ENCODE data around the gene MAZ. TPM values are rescaled to one million over a fixed set of nuclear protein-coding genes. Genes with fewer than 3 reads are reported as not detected.

The MAZ gene
- total RNA-seq, 8 experiments from 2014 or later: 80.2 to 354 (median 177) TPM

DNA sequence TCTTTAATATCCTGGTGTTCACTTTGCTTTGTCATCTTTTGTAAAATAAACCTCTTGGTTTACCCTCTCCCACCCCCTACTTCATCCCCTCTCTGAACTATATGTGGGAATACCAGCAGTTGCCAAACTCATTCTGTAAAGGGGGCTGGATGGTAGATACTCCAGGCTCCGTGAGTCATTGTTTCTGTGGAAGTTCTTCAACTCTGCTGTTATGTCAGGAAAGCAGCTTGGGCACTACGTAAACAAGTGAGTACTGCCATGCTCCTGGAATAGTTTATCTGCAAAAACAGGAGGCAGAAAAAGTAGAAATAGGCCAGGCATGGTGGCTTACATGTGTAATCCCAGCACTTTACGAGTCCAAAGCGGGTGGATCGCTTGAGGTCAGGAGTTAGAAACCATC lies 31.5 kb downstream of the MAZ start:
- no peak overlapping the region for H3K4me3 ChIP-seq
- in situ Hi-C loops (cut with MboI; ENCODE audit: low pct_unique_long_range_greater_than_20kb in 2 of 9, low sequenced_read_pairs in 9 of 9, unreplicated experiment in 9 of 9): loop anchor here in 1 of 9 experiments (25.0 kb wide), 1 partner anchor 174 kb away; the partner anchor contains the start of genes C16orf92 and DOC2A
- H3K27ac ChIP-seq: no peak overlapping the region
- H3K4me1 ChIP-seq (replicated peaks in 1 of 2): no peaks in the 10 kb centered on the region
- no peak for ATAC-seq (replicated peaks in 6 of 8)
- 33 to 100% (median 83%) methylated on average over 1 to 5 of the region's 5 CpGs; no CpG with 5 or more reads in 3 of the 10 experiments for WGBS, 10 experiments

DNA sequence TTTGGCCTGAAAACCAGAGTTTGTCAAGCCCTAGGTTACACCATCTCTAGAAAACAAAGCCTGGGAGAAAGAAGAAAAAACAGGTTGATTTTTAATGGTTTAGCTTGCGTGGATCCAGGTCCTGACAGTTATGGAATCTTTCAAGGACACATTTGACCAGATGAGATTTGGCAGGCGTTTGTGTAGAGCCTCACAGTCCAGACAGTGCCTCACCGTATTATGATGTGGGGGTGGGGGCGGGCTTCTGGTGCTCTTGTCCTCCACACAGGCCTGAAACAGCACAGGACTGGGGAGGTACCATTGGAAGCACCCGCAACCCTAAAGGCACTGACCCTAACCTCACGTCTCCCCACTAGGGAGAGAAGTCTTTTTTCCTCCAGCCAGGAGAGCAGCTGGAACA lies 33.5 kb downstream of the MAZ start:
- H3K27ac ChIP-seq: no peak overlapping the region
- no peak for ATAC-seq (replicated peaks in 6 of 8)
- WGBS, 10 experiments: 40 to 100% (median 84%) methylated on average over 1 to 4 of the region's 6 CpGs; no CpG with 5 or more reads in 2 of the 10 experiments
- no peaks in the 10 kb centered on the region for H3K4me1 ChIP-seq (replicated peaks in 1 of 2)
- no peak overlapping the region for H3K4me3 ChIP-seq
- in situ Hi-C loops (cut with MboI; ENCODE audit: low pct_unique_long_range_greater_than_20kb in 2 of 9, low sequenced_read_pairs in 9 of 9, unreplicated experiment in 9 of 9): loop anchor here in 1 of 9 experiments (25.0 kb wide), 1 partner anchor 172 kb away; the partner anchor contains the start of genes C16orf92 and DOC2A

DNA sequence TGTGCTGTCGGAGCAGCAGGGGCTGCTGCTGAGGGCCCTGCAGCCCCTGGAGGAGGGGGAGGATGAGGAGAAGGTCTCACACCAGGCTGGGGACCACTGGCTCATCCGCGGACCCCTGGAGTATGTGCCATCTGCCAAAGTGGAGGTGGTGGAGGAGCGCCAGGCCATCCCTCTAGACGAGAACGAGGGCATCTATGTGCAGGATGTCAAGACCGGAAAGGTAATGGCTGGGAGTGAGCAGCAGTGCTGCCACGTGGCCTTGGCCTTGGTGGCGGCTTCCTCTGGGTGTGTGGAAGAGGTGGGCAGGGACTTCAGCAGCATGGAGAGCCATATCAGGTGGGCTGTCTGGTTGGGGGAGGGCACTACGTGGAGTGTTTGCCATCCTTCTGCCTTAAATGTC lies 33.9 kb downstream of the MAZ start:
- Histone ChIP-seq H3K27ac (no peak overlapping the region), H3K4me1 (replicated peaks in 1 of 2) (no peaks in the 10 kb centered on the region), H3K4me3 (no peak overlapping the region)
- no peak for ATAC-seq (replicated peaks in 6 of 8)
- in situ Hi-C loops (cut with MboI; ENCODE audit: low pct_unique_long_range_greater_than_20kb in 2 of 9, low sequenced_read_pairs in 9 of 9, unreplicated experiment in 9 of 9): loop anchor here in 1 of 9 experiments (25.0 kb wide), 1 partner anchor 172 kb away; the partner anchor contains the start of genes C16orf92 and DOC2A
- 77 to 100% (median 80%) methylated on average over 1 to 4 of the region's 10 CpGs; no CpG with 5 or more reads in 7 of the 10 experiments for WGBS, 10 experiments

DNA sequence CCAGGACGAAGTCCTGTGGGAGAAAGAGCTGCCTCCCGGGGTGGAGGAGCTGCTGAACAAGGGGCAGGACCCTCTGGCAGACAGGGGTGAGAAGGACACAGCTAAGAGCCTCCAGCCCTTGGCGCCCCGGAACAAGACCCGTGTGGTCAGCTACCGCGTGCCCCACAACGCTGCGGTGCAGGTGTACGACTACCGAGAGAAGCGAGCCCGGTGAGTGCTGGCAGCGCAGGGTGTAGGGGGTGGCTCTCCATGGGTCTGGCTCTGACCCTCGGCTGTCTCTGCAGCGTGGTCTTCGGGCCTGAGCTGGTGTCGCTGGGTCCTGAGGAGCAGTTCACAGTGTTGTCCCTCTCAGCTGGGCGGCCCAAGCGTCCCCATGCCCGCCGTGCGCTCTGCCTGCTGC lies 35.3 kb downstream of the MAZ start:
- in situ Hi-C loops (cut with MboI; ENCODE audit: low pct_unique_long_range_greater_than_20kb in 2 of 9, low sequenced_read_pairs in 9 of 9, unreplicated experiment in 9 of 9): loop anchor here in 1 of 9 experiments (25.0 kb wide), 1 partner anchor 171 kb away; the partner anchor contains the start of genes C16orf92 and DOC2A
- WGBS, 10 experiments: 75% methylated on average over 2 of the region's 23 CpGs; no CpG with 5 or more reads in 9 of the 10 experiments
- no peak overlapping the region for H3K4me3 ChIP-seq
- ATAC-seq (replicated peaks in 6 of 8): no peak
- no peaks in the 10 kb centered on the region for H3K4me1 ChIP-seq (replicated peaks in 1 of 2)
- H3K27ac ChIP-seq: no peak overlapping the region

DNA sequence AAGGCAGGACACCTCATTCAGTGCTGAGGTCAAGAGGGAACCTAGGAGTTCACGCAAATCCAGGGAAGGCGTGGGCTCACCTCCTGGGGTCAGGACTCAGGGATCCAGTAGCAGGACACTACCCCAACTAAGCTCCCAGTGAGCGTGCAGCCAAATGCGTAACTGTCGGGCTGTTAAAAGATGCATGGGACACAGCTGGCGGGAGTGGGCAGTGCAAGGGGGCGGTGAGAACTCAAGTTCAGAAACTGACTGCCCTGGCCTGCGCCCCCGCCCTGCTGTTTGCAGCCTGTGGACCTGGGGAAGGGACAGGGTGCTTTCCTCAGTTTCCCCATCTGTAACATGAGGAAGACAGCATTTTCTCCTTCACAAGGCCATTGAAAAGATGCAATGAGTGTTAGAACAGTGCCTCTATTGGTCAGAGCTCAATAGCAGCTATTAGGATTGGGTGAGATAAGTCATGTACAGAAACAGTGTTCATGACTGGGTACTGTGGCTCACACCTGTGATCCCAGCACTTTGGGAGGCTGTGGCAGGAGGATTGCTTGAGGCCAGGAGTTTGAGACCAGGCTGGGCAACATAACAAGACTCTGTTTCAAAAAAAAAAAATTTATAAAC lies 36.5 kb downstream of the MAZ start:
- peak in 1 of 8 experiments; percentile 52 for ATAC-seq (replicated peaks in 6 of 8)
- H3K27ac ChIP-seq: no peak overlapping the region
- WGBS, 10 experiments: 77 to 100% (median 90%) methylated on average over 1 to 8 of the region's 9 CpGs; no CpG with 5 or more reads in 5 of the 10 experiments
- H3K4me1 ChIP-seq (replicated peaks in 1 of 2): no peaks in the 10 kb centered on the region
- H3K4me3 ChIP-seq: no peak overlapping the region
- in situ Hi-C loops (cut with MboI; ENCODE audit: low pct_unique_long_range_greater_than_20kb in 2 of 9, low sequenced_read_pairs in 9 of 9, unreplicated experiment in 9 of 9): loop anchor here in 1 of 9 experiments (25.0 kb wide), 1 partner anchor 169 kb away; the partner anchor contains the start of genes C16orf92 and DOC2A

DNA sequence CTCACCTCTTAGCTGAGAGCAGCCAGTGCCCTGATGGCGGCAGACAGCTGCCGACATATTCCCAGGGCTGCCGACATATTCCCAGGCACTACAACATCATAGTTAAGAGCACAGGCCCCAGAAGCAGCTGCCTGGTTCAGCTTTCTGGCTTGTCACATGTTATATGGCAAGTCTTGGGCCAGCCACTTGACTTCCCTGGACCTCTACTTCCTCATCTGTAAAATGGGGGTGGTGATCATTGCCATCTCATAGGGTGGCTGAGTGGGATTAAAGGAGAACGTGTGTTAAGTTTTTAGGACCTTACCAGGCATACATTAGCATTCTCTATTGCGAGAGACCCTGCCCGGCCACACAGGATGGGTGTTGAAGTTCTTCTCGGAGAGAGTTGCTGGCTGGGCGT lies 37.6 kb downstream of the MAZ start:
- no peak for ATAC-seq (replicated peaks in 6 of 8)
- Histone ChIP-seq H3K27ac (no peak overlapping the region), H3K4me1 (replicated peaks in 1 of 2) (no peaks in the 10 kb centered on the region), H3K4me3 (no peak overlapping the region)
- 40 to 100% (median 100%) methylated on average over 1 to 5 of the region's 8 CpGs; no CpG with 5 or more reads in 3 of the 10 experiments for WGBS, 10 experiments
- in situ Hi-C loops (cut with MboI; ENCODE audit: low pct_unique_long_range_greater_than_20kb in 2 of 9, low sequenced_read_pairs in 9 of 9, unreplicated experiment in 9 of 9): loop anchor here in 1 of 9 experiments (25.0 kb wide), 1 partner anchor 168 kb away; the partner anchor contains the start of genes C16orf92 and DOC2A

DNA sequence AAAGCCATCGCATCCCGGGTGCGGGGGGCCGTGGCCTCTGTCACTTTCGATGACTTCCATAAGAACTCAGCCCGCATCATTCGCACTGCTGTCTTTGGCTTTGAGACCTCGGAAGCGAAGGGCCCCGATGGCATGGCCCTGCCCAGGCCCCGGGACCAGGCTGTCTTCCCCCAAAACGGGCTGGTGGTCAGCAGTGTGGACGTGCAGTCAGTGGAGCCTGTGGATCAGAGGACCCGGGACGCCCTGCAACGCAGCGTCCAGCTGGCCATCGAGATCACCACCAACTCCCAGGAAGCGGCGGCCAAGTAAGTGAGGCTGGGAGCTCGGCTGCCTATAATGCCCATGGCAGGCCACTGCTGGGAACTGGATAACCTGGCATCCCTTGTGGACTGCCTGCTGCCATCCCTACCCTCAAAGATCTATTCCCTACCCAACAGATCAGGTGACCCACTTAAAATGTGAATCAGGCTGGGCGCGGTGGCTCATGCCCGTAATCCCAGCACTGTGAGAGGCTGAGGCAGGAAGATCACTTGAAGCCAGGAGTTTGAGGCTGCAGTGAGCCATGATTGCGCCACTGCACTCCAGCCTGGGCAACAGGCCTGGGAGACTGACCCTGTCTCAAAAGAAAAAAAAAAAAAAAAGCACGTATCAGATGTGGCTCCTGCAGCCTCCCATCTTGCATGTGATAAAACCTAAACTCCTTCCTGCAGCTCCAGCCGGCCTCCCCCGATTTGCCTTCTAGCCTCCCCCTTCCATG lies 38.4 kb downstream of the MAZ start:
- H3K4me3 ChIP-seq: no peak overlapping the region
- WGBS, 10 experiments: 71 to 93% (median 82%) methylated on average over 2 to 13 of the region's 28 CpGs; no CpG with 5 or more reads in 4 of the 10 experiments
- no peak for ATAC-seq (replicated peaks in 6 of 8)
- no peaks in the 10 kb centered on the region for H3K4me1 ChIP-seq (replicated peaks in 1 of 2)
- H3K27ac ChIP-seq: no peak overlapping the region
- in situ Hi-C loops (cut with MboI; ENCODE audit: low pct_unique_long_range_greater_than_20kb in 2 of 9, low sequenced_read_pairs in 9 of 9, unreplicated experiment in 9 of 9): loop anchor here in 1 of 9 experiments (25.0 kb wide), 1 partner anchor 168 kb away; the partner anchor contains the start of genes C16orf92 and DOC2A

DNA sequence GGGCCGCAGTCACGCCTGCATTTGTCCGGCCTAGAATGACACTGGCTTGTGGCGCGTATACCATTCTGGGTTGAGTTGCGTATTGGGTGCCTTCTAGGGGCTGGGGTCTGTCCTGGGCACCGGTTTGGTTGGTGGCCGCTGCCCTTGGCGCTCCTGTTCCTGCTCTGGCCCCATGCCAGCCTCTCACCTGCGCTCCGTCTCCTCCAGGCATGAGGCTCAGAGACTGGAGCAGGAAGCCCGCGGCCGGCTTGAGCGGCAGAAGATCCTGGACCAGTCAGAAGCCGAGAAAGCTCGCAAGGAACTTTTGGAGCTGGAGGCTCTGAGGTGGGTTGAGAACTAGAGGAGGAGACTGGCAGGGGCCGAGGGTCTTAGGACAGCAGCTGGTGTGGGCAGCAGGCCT lies 39.3 kb downstream of the MAZ start:
- Histone ChIP-seq H3K4me1 (replicated peaks in 1 of 2) (no peaks in the 10 kb centered on the region), H3K27ac (no peak overlapping the region), H3K4me3 (no peak overlapping the region)
- in situ Hi-C loops (cut with MboI; ENCODE audit: low pct_unique_long_range_greater_than_20kb in 2 of 9, low sequenced_read_pairs in 9 of 9, unreplicated experiment in 9 of 9): loop anchor here in 1 of 9 experiments (25.0 kb wide), 1 partner anchor 167 kb away; the partner anchor contains the start of genes C16orf92 and DOC2A
- ATAC-seq (replicated peaks in 6 of 8): no peak
- WGBS, 10 experiments: 95 to 100% (median 100%) methylated on average over 1 to 12 of the region's 18 CpGs; no CpG with 5 or more reads in 7 of the 10 experiments

DNA sequence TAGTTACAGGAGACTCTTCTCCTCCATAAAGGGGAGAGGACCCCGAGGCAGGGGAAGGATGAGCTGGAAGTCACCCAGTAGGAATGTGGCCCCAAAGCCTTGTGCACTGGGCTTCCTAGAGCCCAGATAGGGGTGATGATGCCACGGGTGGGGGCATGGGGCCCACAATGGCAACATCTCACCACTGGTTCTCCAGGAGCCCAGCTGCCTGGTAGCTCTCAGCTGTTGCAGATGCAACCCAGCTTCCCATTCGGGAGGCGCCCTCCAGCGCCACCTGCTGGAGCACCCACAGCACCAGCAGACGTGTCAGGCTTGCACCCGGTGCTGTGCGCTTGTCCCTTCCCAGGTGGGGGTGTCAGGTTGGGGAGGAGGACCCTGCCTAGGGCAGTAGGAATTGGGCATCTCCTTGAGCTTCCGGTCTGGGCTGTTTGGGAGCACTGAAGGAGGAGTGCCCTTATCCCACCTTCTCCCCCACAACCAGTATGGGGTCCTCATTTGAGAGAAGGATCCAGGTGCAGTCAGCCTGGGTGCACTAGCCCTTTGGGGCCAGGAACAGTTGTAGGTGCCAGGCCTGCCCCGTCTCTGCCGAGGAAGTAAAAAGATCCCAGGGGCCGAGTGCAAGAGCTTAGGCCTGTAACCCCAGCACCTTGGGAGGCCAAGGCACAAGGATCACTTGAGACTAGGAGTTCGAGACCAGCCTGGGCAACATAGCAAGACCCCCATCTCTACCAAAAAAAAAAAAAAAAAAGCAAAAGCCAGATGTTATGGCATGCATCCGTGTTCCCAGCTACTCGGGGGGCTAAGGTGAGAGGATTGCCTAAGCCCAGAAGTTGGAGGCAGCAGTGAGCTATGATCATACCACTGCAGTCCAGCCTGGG lies 42.3 kb downstream of the MAZ start:
- ATAC-seq (replicated peaks in 6 of 8): peak; percentile 18 to 83 (median 34)
- Histone ChIP-seq H3K4me1 (replicated peaks in 1 of 2) (no peaks in the 10 kb centered on the region), H3K27ac (no peak overlapping the region), H3K4me3 (no peak overlapping the region)
- 2 to 100% (median 60%) methylated on average over 1 to 6 of the region's 15 CpGs; no CpG with 5 or more reads in 3 of the 10 experiments for WGBS, 10 experiments
- in situ Hi-C loops (cut with MboI; ENCODE audit: low pct_unique_long_range_greater_than_20kb in 2 of 9, low sequenced_read_pairs in 9 of 9, unreplicated experiment in 9 of 9): loop anchor here in 1 of 9 experiments (25.0 kb wide), 1 partner anchor 164 kb away; the partner anchor contains the start of genes C16orf92 and DOC2A

DNA sequence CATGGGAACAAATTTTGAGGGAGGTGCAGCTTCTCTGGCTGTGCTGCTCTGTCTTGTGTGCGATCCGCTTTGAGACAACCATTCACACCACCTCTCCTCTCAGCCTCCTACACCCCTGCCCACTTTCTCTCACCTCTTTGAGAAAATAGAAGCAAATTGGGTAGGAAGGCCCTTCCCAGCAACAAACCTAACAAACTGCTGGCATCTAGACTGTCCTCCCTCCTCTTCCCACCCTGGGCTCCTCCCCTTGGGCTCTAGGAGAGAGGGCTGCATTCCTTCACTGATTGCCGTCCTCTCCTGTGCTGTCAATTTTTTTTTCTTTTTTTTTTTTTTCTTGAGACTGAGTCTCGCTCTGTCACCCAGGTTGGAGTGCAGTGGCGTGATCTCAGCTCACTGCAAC lies 43.2 kb downstream of the MAZ start:
- ATAC-seq (replicated peaks in 6 of 8): peak in 5 of 8 experiments; percentile 60 to 75 (median 71)
- H3K4me3 ChIP-seq: no peak overlapping the region
- WGBS, 10 experiments: 33 to 100% (median 70%) methylated on average over 1 to 3 of the region's 5 CpGs; no CpG with 5 or more reads in 1 of the 10 experiments
- H3K27ac ChIP-seq: no peak overlapping the region
- in situ Hi-C loops (cut with MboI; ENCODE audit: low pct_unique_long_range_greater_than_20kb in 2 of 9, low sequenced_read_pairs in 9 of 9, unreplicated experiment in 9 of 9): loop anchor here in 1 of 9 experiments (25.0 kb wide), 1 partner anchor 163 kb away; the partner anchor contains the start of genes C16orf92 and DOC2A
- H3K4me1 ChIP-seq (replicated peaks in 1 of 2): no peaks in the 10 kb centered on the region

DNA sequence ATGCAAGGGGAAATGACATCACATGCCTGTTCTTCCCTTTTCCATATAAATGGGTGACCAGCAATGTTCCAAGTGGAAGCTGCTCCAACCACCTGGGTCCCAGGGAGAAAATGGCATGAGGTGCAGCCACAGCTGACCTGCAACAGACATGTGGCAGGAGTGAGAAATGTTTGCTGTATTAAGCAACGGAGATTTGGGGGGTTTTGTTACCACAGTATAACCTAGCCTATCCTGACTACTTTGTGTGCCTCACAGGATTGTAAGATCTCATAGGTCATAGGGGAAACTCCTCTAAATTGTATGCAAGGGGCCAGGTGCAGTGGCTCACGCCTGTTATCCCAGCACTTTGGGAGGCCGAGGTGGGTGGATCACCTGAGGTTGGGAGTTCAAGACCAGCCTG lies 44.7 kb downstream of the MAZ start:
- ATAC-seq (replicated peaks in 6 of 8): no peak
- H3K4me1 ChIP-seq (replicated peaks in 1 of 2): no peaks in the 10 kb centered on the region
- no peak overlapping the region for H3K4me3 ChIP-seq
- WGBS, 10 experiments: 92 to 100% methylated on average over 1 to 2 of the region's 3 CpGs; no CpG with 5 or more reads in 8 of the 10 experiments
- no peak overlapping the region for H3K27ac ChIP-seq
- in situ Hi-C loops (cut with MboI; ENCODE audit: low pct_unique_long_range_greater_than_20kb in 2 of 9, low sequenced_read_pairs in 9 of 9, unreplicated experiment in 9 of 9): loop anchor here in 1 of 9 experiments (25.0 kb wide), 1 partner anchor 111 kb away; the partner anchor contains the start of genes TAOK2 and TMEM219

DNA sequence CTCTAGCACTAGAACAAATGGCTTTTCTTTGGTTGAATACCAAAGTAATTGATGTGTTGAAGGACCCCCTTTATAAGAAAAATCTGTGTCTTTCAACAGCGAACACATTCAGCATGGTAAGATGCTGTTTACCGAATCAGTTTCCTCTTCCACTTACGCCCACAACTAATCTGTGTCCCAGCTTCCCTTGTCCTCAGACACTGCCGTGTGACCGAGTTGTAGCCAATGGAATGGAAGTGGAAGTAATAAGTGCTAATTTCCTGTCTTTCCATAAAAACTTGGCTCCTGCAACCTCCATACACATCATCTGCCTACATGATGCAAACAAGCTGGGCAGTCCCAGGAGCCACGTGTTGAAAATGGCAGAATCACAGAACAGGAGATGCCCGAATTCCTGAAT lies 46.3 kb downstream of the MAZ start:
- in situ Hi-C loops (cut with MboI; ENCODE audit: low pct_unique_long_range_greater_than_20kb in 2 of 9, low sequenced_read_pairs in 9 of 9, unreplicated experiment in 9 of 9): loop anchor here in 1 of 9 experiments (25.0 kb wide), 1 partner anchor 110 kb away; the partner anchor contains the start of genes TAOK2 and TMEM219
- ATAC-seq (replicated peaks in 6 of 8): peak; percentile 19 to 84 (median 65)
- Histone ChIP-seq H3K27ac (no peak overlapping the region), H3K4me1 (replicated peaks in 1 of 2) (no peaks in the 10 kb centered on the region), H3K4me3 (no peak overlapping the region)
- 0 to 100% (median 80%) methylated on average over 1 to 7 of the region's 7 CpGs; no CpG with 5 or more reads in 3 of the 10 experiments for WGBS, 10 experiments
